Activated T-helper 1 cell treated with anti-CD3 and anti-CD28 coated beads, Interleukin-12 subunit alpha, Interleukin-12 subunit beta, Interleukin-2, Interleukin-4 antibody, amounts not matched to agents 30 ng/mL and 10 ng/mL and 1 ng/mL, durations not matched to agents 14 hours and 24 hours and 36 hours (primary cell): ENCODE measurements around the gene ARMH3. TPM values are rescaled to one million over a fixed set of nuclear protein-coding genes. Genes with fewer than 3 reads are reported as not detected.
A peak's percentile ranks its signal among the peaks of the same experiment; 100 is the strongest.
"Not testable (repeated sequence)": the region's sequence is repeated elsewhere in the genome, so short reads cannot be mapped to it uniquely, and the experiment has no call there.

Experiments
- DNase-seq: peaks from one replicate; pipeline ENCODE4 v3.0.0; 2021; ENCODE audit warnings: low spot score
- H3K27ac Mint-ChIP-seq: one replicate; pipeline ENCODE4 v1.8.0; 2021; ENCODE audit warnings: mild to moderate bottlenecking, mixed read lengths
- H3K27me3 Mint-ChIP-seq: one replicate; pipeline ENCODE4 v1.8.0; 2022; ENCODE audit warnings: mild to moderate bottlenecking, moderate library complexity, mixed read lengths; ENCODE audit not compliant: insufficient read depth
- H3K36me3 Mint-ChIP-seq: one replicate; pipeline ENCODE4 v1.8.0; 2021; ENCODE audit warnings: low read depth, mixed read lengths
- H3K4me1 Mint-ChIP-seq: one replicate; pipeline ENCODE4 v1.8.0; 2021; ENCODE audit warnings: low read depth, mixed read lengths
- H3K4me3 Mint-ChIP-seq: one replicate; pipeline ENCODE4 v1.8.0; 2021; ENCODE audit warnings: mild to moderate bottlenecking, moderate library complexity, mixed read lengths
- H3K9me3 Mint-ChIP-seq: one replicate; pipeline ENCODE4 v1.8.0; 2021; ENCODE audit warnings: mixed read lengths
- intact Hi-C: fragments of 100-400 bp; cut with micrococcal nuclease; formaldehyde crosslinking; loops from one replicate; pipeline ENCODE4 v1.15.1; 2024
- total RNA-seq: library from RNA; stranded (reverse); gene quantifications from 2 replicates; pipeline ENCODE4 v1.2.3, GENCODE V29; 2022

ARMH3 gene
- total RNA-seq, 1 donor from 2014 or later, result 21.5 TPM

- peak overlapping the region; percentile 86 for H3K27ac Mint-ChIP-seq
- intact Hi-C loops, result loop anchor here (10.0 kb wide), 1 partner anchor 788 kb away; the partner anchor contains the start of gene BORCS7
- peaks cover 17% of the 10 kb centered on the region for H3K4me1 Mint-ChIP-seq
- H3K36me3 Mint-ChIP-seq, result peaks cover 6% of the 10 kb centered on the region
- no peaks in the 10 kb centered on the region for H3K27me3 Mint-ChIP-seq
- H3K4me3 Mint-ChIP-seq, result peak overlapping the region; percentile 89
- no peak for DNase-seq
- no peaks in the 10 kb centered on the region for H3K9me3 Mint-ChIP-seq
Observed at GRCh38 chr10:102066399-102067088, 10.6 kb upstream of the ARMH3 start.

- H3K4me3 Mint-ChIP-seq, result peak overlapping the region; percentile 89
- DNase-seq, result no peak
- H3K27me3 Mint-ChIP-seq, result no peaks in the 10 kb centered on the region
- H3K4me1 Mint-ChIP-seq, result peaks cover 17% of the 10 kb centered on the region
- intact Hi-C loops, result loop anchor here (1.0 to 10.0 kb wide), 6 partner anchors 9 to 789 kb away; partner anchors contain the start of genes ARMH3, BORCS7 and NOLC1
- H3K27ac Mint-ChIP-seq, result peak overlapping the region; percentile 86
- H3K9me3 Mint-ChIP-seq, result no peaks in the 10 kb centered on the region
- H3K36me3 Mint-ChIP-seq, result peaks cover 6% of the 10 kb centered on the region
Observed at GRCh38 chr10:102065561-102066398, 9.8 kb upstream of the ARMH3 start.

GRCh38 chr10:102064868-102065560 is 9.0 kb upstream of the ARMH3 start, which contains the start of gene HPS6:
HPS6 (plus strand) TSS chr10:102065349; CDS start chr10:102065475, 126 bp downstream.
- H3K27me3 Mint-ChIP-seq, result no peaks in the 10 kb centered on the region
- H3K4me3 Mint-ChIP-seq, result peak within 1 kb of the TSS; percentile 89
- peak within 1 kb of the TSS; percentile 90 for H3K27ac Mint-ChIP-seq
- intact Hi-C loops, result loop anchor here (1.0 to 10.0 kb wide), 6 partner anchors 9 to 790 kb away; partner anchors contain the start of genes ARMH3, BORCS7 and NOLC1
- peak; percentile 89 for DNase-seq
- H3K9me3 Mint-ChIP-seq, result no peaks in the 10 kb centered on the region
- peaks cover 17% of the 10 kb centered on the region for H3K4me1 Mint-ChIP-seq
- peaks cover 4% of the 10 kb centered on the region for H3K36me3 Mint-ChIP-seq

GRCh38 chr10:102064503-102064867 is 8.5 kb upstream of the ARMH3 start:
- Mint-ChIP-seq H3K27me3 (no peaks in the 10 kb centered on the region), H3K9me3 (no peaks in the 10 kb centered on the region), H3K36me3 (peaks cover 3% of the 10 kb centered on the region), H3K4me1 (peaks cover 17% of the 10 kb centered on the region), H3K27ac (peak overlapping the region; percentile 90), H3K4me3 (peak overlapping the region; percentile 87)
- no peak for DNase-seq
- intact Hi-C loops, result loop anchor here (2.0 to 10.0 kb wide), 4 partner anchors 50 to 790 kb away; partner anchors contain the start of gene BORCS7

- H3K36me3 Mint-ChIP-seq, result no peaks in the 10 kb centered on the region
- H3K4me1 Mint-ChIP-seq, result peaks cover 16% of the 10 kb centered on the region
- no peaks in the 10 kb centered on the region for H3K27me3 Mint-ChIP-seq
- intact Hi-C loops, result loop anchor here (5.0 to 10.0 kb wide), 2 partner anchors 652 to 795 kb away; partner anchors contain the start of genes ARL3, BORCS7 and SFXN2
- no peaks in the 10 kb centered on the region for H3K9me3 Mint-ChIP-seq
- H3K27ac Mint-ChIP-seq, result no peak overlapping the region
- DNase-seq, result no peak
- no peak overlapping the region for H3K4me3 Mint-ChIP-seq
Observed at GRCh38 chr10:102059987-102060386, 4.0 kb upstream of the ARMH3 start.

GRCh38 chr10:102054881-102055646 is 909 bp downstream of the ARMH3 start:
- peak overlapping the region; percentile 94 for H3K27ac Mint-ChIP-seq
- H3K36me3 Mint-ChIP-seq, H3K9me3 Mint-ChIP-seq, H3K27me3 Mint-ChIP-seq, DNase-seq: not testable (repeated sequence)
- intact Hi-C loops, result loop anchor here (5.0 kb wide), 1 partner anchor 657 kb away; the partner anchor contains the start of genes ARL3 and SFXN2
- peaks cover 31% of the 10 kb centered on the region for H3K4me1 Mint-ChIP-seq
- peak overlapping the region; percentile 89 for H3K4me3 Mint-ChIP-seq

- Mint-ChIP-seq H3K36me3 (peaks cover 9% of the 10 kb centered on the region), H3K4me3 (no peak overlapping the region), H3K4me1 (peaks cover 5% of the 10 kb centered on the region), H3K27ac (no peak overlapping the region), H3K9me3 (no peaks in the 10 kb centered on the region), H3K27me3 (no peaks in the 10 kb centered on the region)
- intact Hi-C loops, result no loop called here
- no peak for DNase-seq
Observed at GRCh38 chr10:102046095-102046494, 9.9 kb downstream of the ARMH3 start.

GRCh38 chr10:102045292-102045691 is 10.7 kb downstream of the ARMH3 start:
- Mint-ChIP-seq H3K4me1 (peaks cover 5% of the 10 kb centered on the region), H3K4me3 (no peak overlapping the region), H3K36me3 (peaks cover 9% of the 10 kb centered on the region), H3K27ac (no peak overlapping the region), H3K27me3 (no peaks in the 10 kb centered on the region), H3K9me3 (no peaks in the 10 kb centered on the region)
- no peak for DNase-seq
- intact Hi-C loops, result no loop called here

- no peak overlapping the region for H3K4me3 Mint-ChIP-seq
- no peaks in the 10 kb centered on the region for H3K9me3 Mint-ChIP-seq
- no peak for DNase-seq
- H3K27ac Mint-ChIP-seq, result no peak overlapping the region
- intact Hi-C loops, result no loop called here
- H3K27me3 Mint-ChIP-seq, result no peaks in the 10 kb centered on the region
- peaks cover 6% of the 10 kb centered on the region for H3K4me1 Mint-ChIP-seq
- H3K36me3 Mint-ChIP-seq, result peaks cover 7% of the 10 kb centered on the region
Observed at GRCh38 chr10:102040305-102041050, 15.5 kb downstream of the ARMH3 start.

- Mint-ChIP-seq H3K4me3 (no peak overlapping the region), H3K9me3 (no peaks in the 10 kb centered on the region), H3K27ac (no peak overlapping the region), H3K36me3 (peaks cover 9% of the 10 kb centered on the region), H3K4me1 (peaks cover 6% of the 10 kb centered on the region), H3K27me3 (no peaks in the 10 kb centered on the region)
- intact Hi-C loops, result no loop called here
- DNase-seq, result no peak
Observed at GRCh38 chr10:102038410-102038809, 17.6 kb downstream of the ARMH3 start.

GRCh38 chr10:102035807-102036206 is 20.2 kb downstream of the ARMH3 start:
- DNase-seq, H3K27me3 Mint-ChIP-seq, H3K9me3 Mint-ChIP-seq, intact Hi-C loops, H3K27ac Mint-ChIP-seq, H3K4me3 Mint-ChIP-seq, H3K4me1 Mint-ChIP-seq: not testable (repeated sequence)
- H3K36me3 Mint-ChIP-seq, result peaks cover 17% of the 10 kb centered on the region
